Renal pelvis (tissue), 3 donors: Measurements from ENCODE around the gene VWA7. TPM values are rescaled to one million over a fixed set of nuclear protein-coding genes. Genes with fewer than 3 reads are reported as not detected.

Experiments used
- polyA plus RNA-seq, 3 donors: library from polyadenylated mRNA; unstranded; fragments of 120-200 nt; gene quantifications; one replicate each; pipeline ENCODE4 v1.2.1, GENCODE V29; 2013; ENCODE audit not compliant: insufficient read length in 3 of 3

Gene VWA7
- polyA plus RNA-seq, 3 donors, result 8.8 to 14.0 (median 13.1) TPM

Other genes with a start within 250 kb of the VWA7 start
- gene MCCD1, start 248.4 kb downstream of the VWA7 start, polyA plus RNA-seq, result 10 to 100 TPM; 19.5 to 24.1 (median 21.9) TPM
- 100 to 1,000 TPM; 563 to 680 (median 632) TPM for gene DDX39B, start 235.3 kb downstream of the VWA7 start, polyA plus RNA-seq
- 10 to 100 TPM in 1 of 3 donors, 1 to 10 TPM in 2; 6.5 to 11.3 (median 7.5) TPM for gene ATP6V1G2, start 230.7 kb downstream of the VWA7 start, polyA plus RNA-seq
- 10 to 100 TPM; 22.1 to 30.3 (median 26.5) TPM for gene NFKBIL1, start 229.7 kb downstream of the VWA7 start, polyA plus RNA-seq
- under 1 TPM; 0.27 to 0.42 (median 0.30) TPM for gene LTA, start 205.0 kb downstream of the VWA7 start, polyA plus RNA-seq
- gene TNF, start 201.8 kb downstream of the VWA7 start, polyA plus RNA-seq, result under 1 TPM in 1 of 3 donors, not detected in 2; 0.19 TPM
- gene LTB, start 194.9 kb downstream of the VWA7 start, polyA plus RNA-seq, result 1 to 10 TPM; 1.8 to 2.7 (median 2.0) TPM
- 1 to 10 TPM; 5.0 to 6.7 (median 5.1) TPM for gene LST1, start 191.1 kb downstream of the VWA7 start, polyA plus RNA-seq
- gene NCR3, start 184.3 kb downstream of the VWA7 start, polyA plus RNA-seq, result under 1 TPM in 1 of 3 donors, not detected in 2; 0.43 TPM
- 10 to 100 TPM; 66.1 to 77.7 (median 74.7) TPM for gene AIF1, start 162.1 kb downstream of the VWA7 start, polyA plus RNA-seq
- 100 to 1,000 TPM; 209 to 221 (median 210) TPM for gene PRRC2A, start 156.6 kb downstream of the VWA7 start, polyA plus RNA-seq
- 100 to 1,000 TPM; 245 to 281 (median 259) TPM for gene BAG6, start 124.7 kb downstream of the VWA7 start, polyA plus RNA-seq
- 100 to 1,000 TPM; 109 to 116 (median 110) TPM for gene APOM, start 121.4 kb downstream of the VWA7 start, polyA plus RNA-seq
- gene C6orf47, start 116.5 kb downstream of the VWA7 start, polyA plus RNA-seq, result 10 to 100 TPM; 19.6 to 24.4 (median 20.5) TPM
- 10 to 100 TPM; 26.2 to 33.9 (median 33.8) TPM for gene GPANK1, start 112.3 kb downstream of the VWA7 start, polyA plus RNA-seq
- 100 to 1,000 TPM; 227 to 252 (median 236) TPM for gene CSNK2B, start 111.2 kb downstream of the VWA7 start, polyA plus RNA-seq
- 10 to 100 TPM; 19.0 to 38.1 (median 35.1) TPM for gene LY6G5B, start 107.4 kb downstream of the VWA7 start, polyA plus RNA-seq
- gene LY6G5C, start 96.3 kb downstream of the VWA7 start, polyA plus RNA-seq, result 1 to 10 TPM; 2.6 to 4.3 (median 3.6) TPM
- gene ABHD16A, start 74.0 kb downstream of the VWA7 start, polyA plus RNA-seq, result 10 to 100 TPM; 63.2 to 68.7 (median 63.5) TPM
- gene LY6G6F, start 70.5 kb downstream of the VWA7 start, polyA plus RNA-seq, result 1 to 10 TPM in 2 of 3 donors, under 1 TPM in 1; 0.43 to 1.0 (median 1.0) TPM
- not detected for gene LY6G6D, start 62.0 kb downstream of the VWA7 start, polyA plus RNA-seq
- under 1 TPM; 0.28 to 0.89 (median 0.69) TPM for gene LY6G6C, start 55.6 kb downstream of the VWA7 start, polyA plus RNA-seq
- 1 to 10 TPM; 1.5 to 1.9 (median 1.7) TPM for gene MPIG6B, start 54.0 kb downstream of the VWA7 start, polyA plus RNA-seq
- 100 to 1,000 TPM; 189 to 234 (median 211) TPM for gene DDAH2, start 48.0 kb downstream of the VWA7 start, polyA plus RNA-seq
- 100 to 1,000 TPM; 280 to 320 (median 296) TPM for gene CLIC1, start 40.8 kb downstream of the VWA7 start, polyA plus RNA-seq
- gene MSH5, start 37.3 kb downstream of the VWA7 start, polyA plus RNA-seq, result 10 to 100 TPM; 18.1 to 54.6 (median 52.1) TPM
- gene SAPCD1, start 14.7 kb downstream of the VWA7 start, polyA plus RNA-seq, result 10 to 100 TPM in 2 of 3 donors, 1 to 10 TPM in 1; 5.6 to 13.8 (median 10.7) TPM
- 10 to 100 TPM; 60.0 to 71.2 (median 65.2) TPM for gene VARS1, start 18.4 kb upstream of the VWA7 start, polyA plus RNA-seq
- 10 to 100 TPM; 79.4 to 84.0 (median 81.1) TPM for gene LSM2, start 29.6 kb upstream of the VWA7 start, polyA plus RNA-seq
- 1 to 10 TPM; 3.7 to 4.6 (median 3.8) TPM for gene HSPA1L, start 38.0 kb upstream of the VWA7 start, polyA plus RNA-seq
- 100 to 1,000 TPM; 104 to 122 (median 112) TPM for gene HSPA1A, start 38.2 kb upstream of the VWA7 start, polyA plus RNA-seq
- 100 to 1,000 TPM; 125 to 178 (median 158) TPM for gene HSPA1B, start 50.4 kb upstream of the VWA7 start, polyA plus RNA-seq
- gene NEU1, start 85.5 kb upstream of the VWA7 start, polyA plus RNA-seq, result 10 to 100 TPM; 78.1 to 85.5 (median 82.5) TPM
- 10 to 100 TPM; 35.1 to 68.8 (median 66.9) TPM for gene SLC44A4, start 101.7 kb upstream of the VWA7 start, polyA plus RNA-seq
- 100 to 1,000 TPM in 1 of 3 donors, 10 to 100 TPM in 2; 92.0 to 100 (median 98.1) TPM for gene EHMT2, start 120.4 kb upstream of the VWA7 start, polyA plus RNA-seq
- gene ZBTB12, start 124.8 kb upstream of the VWA7 start, polyA plus RNA-seq, result 10 to 100 TPM; 27.7 to 35.2 (median 29.6) TPM
- 1 to 10 TPM; 3.3 to 4.8 (median 4.5) TPM for gene C2, start 150.4 kb upstream of the VWA7 start, polyA plus RNA-seq
- gene CFB, start 168.8 kb upstream of the VWA7 start, polyA plus RNA-seq, result 1 to 10 TPM; 4.3 to 8.4 (median 6.5) TPM
- 100 to 1,000 TPM in 1 of 3 donors, 10 to 100 TPM in 2; 95.7 to 107 (median 95.8) TPM for gene NELFE, start 181.6 kb upstream of the VWA7 start, polyA plus RNA-seq
- 10 to 100 TPM; 49.2 to 54.8 (median 50.5) TPM for gene SKIC2, start 181.8 kb upstream of the VWA7 start, polyA plus RNA-seq
- 10 to 100 TPM; 33.8 to 37.2 (median 35.1) TPM for gene DXO, start 194.8 kb upstream of the VWA7 start, polyA plus RNA-seq
- gene C4A, start 204.7 kb upstream of the VWA7 start, polyA plus RNA-seq, result 10 to 100 TPM; 13.7 to 26.8 (median 16.1) TPM
- gene C4B, start 237.5 kb upstream of the VWA7 start, polyA plus RNA-seq, result 10 to 100 TPM; 21.3 to 27.5 (median 22.2) TPM